H1 (cell line): ENCODE data around the gene C15orf39. TPM values are rescaled to one million over a fixed set of nuclear protein-coding genes. Genes with fewer than 3 reads are reported as not detected.

Experiments
- CTCF ChIA-PET: fragments of 300-600 bp; sonication (Branson Sonifier 250); formaldehyde crosslinking; loops from one replicate; lab custom pipeline; 2021; ENCODE audit not compliant: partially characterized antibody; lab: Charles Lee
- POLR2A ChIA-PET: fragments of 300-600 bp; sonication (Branson Sonifier 250); formaldehyde crosslinking; loops from one replicate; lab custom pipeline; 2021; ENCODE audit warnings: inconsistent platforms; ENCODE audit not compliant: partially characterized antibody; lab: Charles Lee
- DNase-seq, 2 experiments: peaks; one replicate each; pipeline versions ENCODE4 v3.0.0 to v3.0.0-alpha.2; 2010 to 2022; ENCODE audit warnings: low spot score in 2 of 2, low read depth in 1 of 2, mixed read lengths in 1 of 2
- FAIRE-seq: peaks from 2 replicates; lab custom pipeline; 2011; peaks lifted over from hg19 to GRCh38; lab: Jason Lieb, UNC
- H2AFZ ChIP-seq: 2 replicates; pipeline ENCODE4 v1.8.1; 2012; ENCODE audit warnings: low read length, inconsistent platforms
- H2AK5ac ChIP-seq: 2 replicates; pipeline ENCODE4 v1.6.1; 2013; ENCODE audit warnings: low read depth, low read length
- H2BK120ac ChIP-seq: replicated peaks from 2 replicates; pipeline ENCODE3; 2013; ENCODE audit warnings: low read depth, low read length, inconsistent platforms
- H2BK12ac ChIP-seq: 2 replicates; pipeline ENCODE4 v1.6.1; 2013; ENCODE audit warnings: low read depth, low read length
- H2BK15ac ChIP-seq: 2 replicates; pipeline ENCODE4 v1.6.1; 2013; ENCODE audit warnings: low read length
- H2BK20ac ChIP-seq: 2 replicates; pipeline ENCODE4 v1.6.1; 2013; ENCODE audit warnings: low read length
- H2BK5ac ChIP-seq: 2 replicates; pipeline ENCODE4 v1.6.1; 2013; ENCODE audit warnings: low read depth, low read length
- H3K14ac ChIP-seq: 2 replicates; pipeline ENCODE4 v1.6.1; 2013; ENCODE audit warnings: inconsistent platforms; ENCODE audit not compliant: insufficient read length
- H3K18ac ChIP-seq: 2 replicates; pipeline ENCODE4 v1.6.1; 2013; ENCODE audit warnings: low read length; ENCODE audit errors: extremely low read depth
- H3K23ac ChIP-seq: 2 replicates; pipeline ENCODE4 v1.6.1; 2013; ENCODE audit warnings: inconsistent platforms; ENCODE audit not compliant: insufficient read length
- H3K23me2 ChIP-seq: 2 replicates; pipeline ENCODE4 v1.6.1; 2013; ENCODE audit warnings: low read depth, low read length
- H3K27ac ChIP-seq: 2 replicates; pipeline ENCODE4 v1.6.1; 2011; ENCODE audit warnings: low read depth, low read length, inconsistent platforms
- H3K27me3 ChIP-seq, 4 experiments: replicated peaks in 1 of 4; 1 replicate in 1 of 4; 2 replicates in 3 of 4; pipeline versions ENCODE4 v1.6.1 to v1.8.1; 2011 to 2013; ENCODE audit warnings: low read length in 3 of 4, mild to moderate bottlenecking in 3 of 4, inconsistent platforms in 2 of 4, mixed read lengths in 2 of 4, moderate library complexity in 1 of 4; ENCODE audit not compliant: control insufficient read depth in 3 of 4, insufficient read depth in 3 of 4; ENCODE audit errors: extremely low read depth in 1 of 4
- H3K36me3 ChIP-seq, 4 experiments: 2 replicates each; pipeline versions ENCODE4 v1.6.1 to v1.8.1; 2011 to 2013; ENCODE audit warnings: mild to moderate bottlenecking in 4 of 4, low read length in 3 of 4, moderate library complexity in 2 of 4, control low read depth in 1 of 4, inconsistent platforms in 1 of 4; ENCODE audit not compliant: insufficient read depth in 4 of 4, control insufficient read depth in 2 of 4
- H3K4ac ChIP-seq: replicated peaks from 2 replicates; pipeline ENCODE3; 2013; ENCODE audit warnings: low read length, low read depth, mixed read lengths, inconsistent platforms; ENCODE audit not compliant: insufficient read length
- H3K4me1 ChIP-seq, 4 experiments: replicated peaks in 1 of 4; 1 replicate in 1 of 4; 2 replicates in 3 of 4; pipeline versions ENCODE4 v1.6.1 to v1.8.1; 2011 to 2013; ENCODE audit warnings: low read length in 3 of 4, inconsistent platforms in 2 of 4, mixed read lengths in 1 of 4; ENCODE audit not compliant: insufficient read depth in 4 of 4, control insufficient read depth in 3 of 4
- H3K4me2 ChIP-seq, 2 experiments: 2 replicates each; pipeline versions ENCODE4 v1.6.1 to v1.8.1; 2011 to 2013; ENCODE audit warnings: low read depth in 2 of 2, low read length in 2 of 2, control low read depth in 1 of 2, inconsistent platforms in 1 of 2, mild to moderate bottlenecking in 1 of 2; ENCODE audit not compliant: insufficient read depth in 1 of 2
- H3K4me3 ChIP-seq, 4 experiments: fragments of 200-600, 300-600 bp in 1 of 4; sonication (generic), shearing (Covaris generic), sonication (Bioruptor Twin) in 1 of 4; 2 replicates each; pipeline versions ENCODE4 v1.5.1 to v1.8.1; 2011 to 2016; ENCODE audit warnings: low read length in 4 of 4, low read depth in 3 of 4, control low read depth in 2 of 4, inconsistent platforms in 2 of 4, mild to moderate bottlenecking in 2 of 4, mixed read lengths in 1 of 4, moderate library complexity in 1 of 4; ENCODE audit not compliant: insufficient read depth in 2 of 4; ENCODE audit errors: extremely low read depth in 1 of 4
- H3K56ac ChIP-seq: replicated peaks from 2 replicates; pipeline ENCODE3; 2013; ENCODE audit warnings: low read depth, mild to moderate bottlenecking, mixed read lengths, low read length, inconsistent platforms; ENCODE audit not compliant: insufficient read length
- H3K79me1 ChIP-seq: 2 replicates; pipeline ENCODE4 v1.6.1; 2013; ENCODE audit warnings: low read depth, low read length, control low read depth
- H3K79me2 ChIP-seq, 2 experiments: 2 replicates each; pipeline versions ENCODE4 v1.6.1 to v1.8.1; 2012 to 2013; ENCODE audit warnings: low read length in 2 of 2, mild to moderate bottlenecking in 2 of 2, inconsistent platforms in 1 of 2; ENCODE audit not compliant: insufficient read depth in 2 of 2, control insufficient read depth in 1 of 2
- H3K9ac ChIP-seq, 4 experiments: replicated peaks in 1 of 4; 1 replicate in 1 of 4; 2 replicates in 3 of 4; pipeline versions ENCODE4 v1.6.1 to v1.8.1; 2011 to 2013; ENCODE audit warnings: low read depth in 3 of 4, low read length in 3 of 4, control low read depth in 2 of 4, mild to moderate bottlenecking in 2 of 4, moderate library complexity in 2 of 4, inconsistent platforms in 1 of 4; ENCODE audit errors: extremely low read depth in 1 of 4
- H3K9me3 ChIP-seq, 2 experiments: 2 replicates each; pipeline versions ENCODE4 v1.6.1 to v1.8.1; 2012 to 2013; ENCODE audit warnings: mild to moderate bottlenecking in 2 of 2, moderate library complexity in 2 of 2, control low read depth in 1 of 2, inconsistent platforms in 1 of 2, low read depth in 1 of 2, low read length in 1 of 2, mixed read lengths in 1 of 2; ENCODE audit not compliant: insufficient read depth in 2 of 2
- H4K20me1 ChIP-seq, 2 experiments: replicated peaks in 1 of 2; 2 replicates each; pipeline versions ENCODE3 to v1.8.1; 2011 to 2013; ENCODE audit warnings: inconsistent platforms in 2 of 2, low read length in 2 of 2, mild to moderate bottlenecking in 1 of 2; ENCODE audit not compliant: insufficient read depth in 2 of 2, control insufficient read depth in 1 of 2
- H4K5ac ChIP-seq: 2 replicates; pipeline ENCODE4 v1.6.1; 2013; ENCODE audit warnings: low read length, low read depth, mixed read lengths, inconsistent platforms; ENCODE audit not compliant: insufficient read length
- H4K8ac ChIP-seq: 2 replicates; pipeline ENCODE4 v1.8.0; 2013; ENCODE audit warnings: mild to moderate bottlenecking, moderate library complexity, low read length, inconsistent platforms; ENCODE audit not compliant: insufficient read depth; ENCODE audit errors: extremely low read depth
- H4K91ac ChIP-seq: replicated peaks from 2 replicates; pipeline ENCODE3; 2013; ENCODE audit warnings: low read length, mixed read lengths, inconsistent platforms; ENCODE audit not compliant: insufficient read length
- KDM1A ChIP-seq: fragments of 200-600, 300-600 bp; sonication (generic); IDR thresholded peaks from 2 replicates; pipeline ENCODE4 v1.7.1; 2016; ENCODE audit warnings: mild to moderate bottlenecking, low read length, borderline replicate concordance
- PHF8 ChIP-seq: fragments of 200-600 bp; sonication (generic); conservative IDR thresholded peaks from 2 replicates; pipeline ENCODE4 v1.7.1; 2012; ENCODE audit warnings: low read depth, mild to moderate bottlenecking, inconsistent platforms, low read length, moderate library complexity
- WGBS, 2 experiments: shearing (Covaris generic) in 1 of 2; methylation state at CpG; one replicate each; pipeline versions ENCODE4 v1.1.6 to v1.1.7; 2013 to 2015; ENCODE audit warnings: low lambda C conversion rate in 2 of 2, mixed read lengths in 2 of 2, inconsistent platforms in 1 of 2, low coverage in 1 of 2, missing lambda C conversion rate in 1 of 2; ENCODE audit not compliant: insufficient replicate concordance in 2 of 2, insufficient coverage in 1 of 2, insufficient read length in 1 of 2; ENCODE audit errors: extremely low coverage in 1 of 2, missing lambda C conversion rate in 1 of 2; 5-methylcytosine and 5-hydroxymethylcytosine counted together
- polyA plus RNA-seq, 7 experiments: library from polyadenylated mRNA; depleted of rRNA in 3 of 7; stranded (reverse) in 5 of 7; unstranded in 2 of 7; fragments of >200 nt in 5 of 7; fragments of 200-250 nt in 2 of 7; gene quantifications; 1 replicate in 5 of 7; 2 replicates in 1 of 7; 4 replicates in 1 of 7; pipeline versions ENCODE4 v1.2.1 to v1.2.3, GENCODE V29; 2011 to 2013; ENCODE audit warnings: missing spikeins in 2 of 7, mixed read lengths in 2 of 7
- total RNA-seq: library from RNA; stranded (reverse); fragmentation: NEBNext Ultra II Directional; extraction: Animal tissue kit (Norgen Biotek cat#: 25700); gene quantifications from 2 replicates; pipeline ENCODE4 v1.2.1, GENCODE V29; 2021

C15orf39 gene
- total and polyA plus RNA-seq, 2 of the 8 experiments (the other 6 are each of a cell fraction or from before 2014, with no cell fraction given) = 13.8 to 38.5 TPM

- H4K8ac ChIP-seq = no peak overlapping the region
- ChIA-PET POLR2A (interaction anchor here (0.6 to 1.5 kb wide), 3 partner anchors 8 to 170 kb away, joined by 3 read pairs; partner anchors contain the start of genes C15orf39 and PPCDC), CTCF (interaction anchor here (1.0 to 3.4 kb wide), 9 partner anchors 8 to 167 kb away, joined by 3 to 16 read pairs (median 4); partner anchors contain the start of gene C15orf39)
- no peak overlapping the region for H3K4me3 ChIP-seq
- H2AK5ac ChIP-seq = no peak overlapping the region; the same call in 1 of the 2 replicates
- H2AFZ ChIP-seq = no peak overlapping the region
- no peaks in the 10 kb centered on the region for H3K27me3 ChIP-seq
- H3K14ac ChIP-seq = no peak overlapping the region
- peaks cover 3 to 27% (median 14%) of the 10 kb centered on the region in 4 experiments for H3K4me1 ChIP-seq
- WGBS, 2 experiments = 57% methylated on average over 3 of the region's 3 CpGs; no CpG with 5 or more reads in 1 of the 2 experiments
- H3K9me3 ChIP-seq = peaks cover 12 to 17% of the 10 kb centered on the region in 2 experiments; a peak in 3 of 4 replicates
- no peak overlapping the region for H3K4me2 ChIP-seq
- H2BK120ac ChIP-seq = no peak overlapping the region
- H2BK15ac ChIP-seq = 0 out of 2 replicates have a peak overlapping the region, but pooled peaks have one; percentile 19
- H3K9ac ChIP-seq = no peak overlapping the region
- H3K36me3 ChIP-seq = no peaks in the 10 kb centered on the region
- no peak overlapping the region for H3K18ac ChIP-seq
- no peak overlapping the region; the same call in 1 of the 2 replicates for H2BK12ac ChIP-seq
- no peak overlapping the region for H4K91ac ChIP-seq
- no peak overlapping the region for H3K23ac ChIP-seq
- peaks cover 4% of the 10 kb centered on the region; the same call in 1 of the 2 replicates for H3K23me2 ChIP-seq
- FAIRE-seq = no peak
- no peak overlapping the region for H3K27ac ChIP-seq
- no peak overlapping the region for H3K4ac ChIP-seq
- TF ChIP-seq PHF8 = no peak
- TF ChIP-seq KDM1A = no peak
- H4K20me1 ChIP-seq = no peaks in the 10 kb centered on the region
- H4K5ac ChIP-seq = no peak overlapping the region
- H2BK5ac ChIP-seq = no peak overlapping the region
- H3K79me1 ChIP-seq = no peaks in the 10 kb centered on the region
- no peaks in the 10 kb centered on the region for H3K79me2 ChIP-seq
- no peak for DNase-seq
- H3K56ac ChIP-seq = no peak overlapping the region
- H2BK20ac ChIP-seq = no peak overlapping the region
Observed at GRCh38 chr15:75193272-75193671, 8.4 kb upstream of the C15orf39 start.
